OCI-LY3 (cell line): Measurements from ENCODE around the gene ERC2.

Source experiments
- CTCF ChIP-seq: fragments of 200-600, 300-600 bp; sonication (generic); IDR thresholded peaks from 2 replicates; pipeline ENCODE4 v1.5.1; 2014; ENCODE audit warnings: antibody characterized with exemption, low read length, low read depth
- EZH2phosphoT487 ChIP-seq: fragments of 200-600 bp; shearing (Covaris generic); IDR thresholded peaks from 2 replicates; pipeline ENCODE4 v1.6.1; 2018; ENCODE audit warnings: antibody characterized with exemption, mixed run types, low read depth

GRCh38 chr3:56053727-56054126 is 414.5 kb downstream of the ERC2 start:
- no peak for TF ChIP-seq CTCF
- TF ChIP-seq EZH2phosphoT487, result no peak
